Measurements from ENCODE around the gene GALNT10.

GRCh38 chr5:154418344-154418820 lies 227.8 kb downstream of the GALNT10 start:
- TF ChIP-seq CTCF (IDR thresholded peaks at IDR 0.05 in 2 of 3, conservative IDR thresholded peaks at IDR 0.05 in 1 of 3; ENCODE audit: borderline replicate concordance in 1 of 3, insufficient read depth in 1 of 3, low read depth in 2 of 3, low read length in 2 of 3) (no peak), EZH2 (IDR thresholded peaks at IDR 0.05) (no peak), SIN3A (IDR thresholded peaks at IDR 0.05; ENCODE audit: low read depth) (no peak), CEBPB (IDR thresholded peaks at IDR 0.05; ENCODE audit: low read depth) (no peak), POLR2AphosphoS5 (IDR thresholded peaks at IDR 0.05; ENCODE audit: low read depth, low read length) (no peak), SRF (IDR thresholded peaks at IDR 0.05; ENCODE audit: low read depth) (no peak), ATF3 (IDR thresholded peaks at IDR 0.05) (no peak), YY1 (IDR thresholded peaks at IDR 0.05; ENCODE audit: extremely low read depth, insufficient replicate concordance, low read depth, low read length) (no peak), REST (IDR thresholded peaks at IDR 0.05; ENCODE audit: low read depth) (no peak)

All from HCT116 (cell line).